ENCODE data around the gene TLE3. TPM values are rescaled to one million over a fixed set of nuclear protein-coding genes. Genes with fewer than 3 reads are reported as not detected.
A peak's percentile ranks its signal among the peaks of the same experiment; 100 is the strongest.

The TLE3 gene
- total RNA-seq, 1 experiment from 2014 or later, result 98.2 TPM

GRCh38 chr15:70088887-70089691 is 8.6 kb downstream of the TLE3 start:
- no peak overlapping the region for H4K91ac ChIP-seq (ENCODE audit: insufficient read length, low read depth, low read length)
- 0 out of 2 replicates have a peak, but pooled peaks cover 2% of the 10 kb centered on the region for H3K27me3 ChIP-seq (ENCODE audit: insufficient read depth, low read length)
- Mint-ChIP-seq H3K27ac (peak overlapping the region in 1 of 3 experiments; percentile 61; a peak in 2 of 7 replicates), H3K4me3 (peak overlapping the region in 1 of 2 experiments; percentile 60; a peak in 2 of 5 replicates), H3K36me3 (ENCODE audit: insufficient read depth in 1 of 3, low read depth in 3 of 3) (peaks cover 32 to 81% (median 62%) of the 10 kb centered on the region in 3 experiments), H3K4me1 (peaks cover 87 to 88% of the 10 kb centered on the region in 2 experiments), H3K9me3 (no peaks in the 10 kb centered on the region), H3K27me3 (ENCODE audit: low read depth) (peaks cover 11% of the 10 kb centered on the region)
- no peak overlapping the region for H2AK5ac ChIP-seq (ENCODE audit: insufficient read length, low read length)
- peak overlapping the region; percentile 17 for H3K4me2 ChIP-seq (ENCODE audit: insufficient read depth, insufficient read length, low read length)
- peaks cover 41% of the 10 kb centered on the region for H3K4me1 ChIP-seq (ENCODE audit: insufficient read depth, low read length)
- no peak overlapping the region for H2BK5ac ChIP-seq (ENCODE audit: insufficient read length, low read length)
- no peak overlapping the region for H3K14ac ChIP-seq (ENCODE audit: insufficient read depth, low read length)
- no peak for DNase-seq
- H2BK15ac ChIP-seq (ENCODE audit: low read depth, low read length), result no peak overlapping the region
- H3K79me2 ChIP-seq (ENCODE audit: insufficient read depth, low read length), result peaks cover 15% of the 10 kb centered on the region; the same call in 1 of the 2 replicates
- no peak overlapping the region for H3K56ac ChIP-seq (ENCODE audit: insufficient read length, low read depth, low read length)
- no peak overlapping the region for H4K5ac ChIP-seq (ENCODE audit: insufficient read length, low read depth, low read length)
- no CpG with 5 or more reads among the region's 23 CpGs for WGBS (ENCODE audit: extremely low coverage, insufficient read length, low lambda C conversion rate)
- no peak overlapping the region for H3K27ac ChIP-seq (ENCODE audit: insufficient read length, low read depth, low read length)
- H2BK120ac ChIP-seq (ENCODE audit: low read depth, low read length, poor library complexity, severe bottlenecking), result no peak overlapping the region
- H2BK12ac ChIP-seq (ENCODE audit: insufficient read length, low read depth, low read length), result no peak overlapping the region
- no peaks in the 10 kb centered on the region for H3K9me3 ChIP-seq (ENCODE audit: control insufficient read depth, low read depth, low read length)
- H3K23me2 ChIP-seq (ENCODE audit: insufficient read length, low read depth, low read length, poor library complexity, severe bottlenecking), result no peaks in the 10 kb centered on the region
- H3K18ac ChIP-seq (ENCODE audit: insufficient read length, low read depth, low read length), result no peak overlapping the region
- H2AFZ ChIP-seq (ENCODE audit: low read length), result no peak overlapping the region
- H4K8ac ChIP-seq (replicated peaks; ENCODE audit: insufficient read length, low read depth, low read length), result no peak overlapping the region
- no peak overlapping the region for H2BK20ac ChIP-seq (ENCODE audit: low read depth, low read length, poor library complexity, severe bottlenecking)
- H3T11ph ChIP-seq (ENCODE audit: low read length), result no peak overlapping the region
- H4K20me1 ChIP-seq (ENCODE audit: control insufficient read depth, insufficient read depth, insufficient read length), result no peaks in the 10 kb centered on the region
- peaks cover 7% of the 10 kb centered on the region for H3K79me1 ChIP-seq (ENCODE audit: insufficient read depth, low read depth, low read length, poor library complexity, severe bottlenecking)
- H3K9ac ChIP-seq (ENCODE audit: extremely low read depth, insufficient read length, low read length), result no peak overlapping the region
- TF ChIP-seq CTCF (conservative IDR thresholded peaks at IDR 0.05), result no peak
- no peak overlapping the region for H3K23ac ChIP-seq (ENCODE audit: insufficient read length, low read depth, low read length)
- H3K4ac ChIP-seq (ENCODE audit: low read depth, low read length), result no peak overlapping the region

Data from H9 (cell line).